Tibial nerve (tissue), 4 donors: ENCODE results near the gene CYP20A1.

Experiments
- CTCF ChIP-seq, 5 experiments: fragments of 200-600 bp in 3 of 5; fragments of 450-650 bp in 2 of 5; sonication (generic) in 3 of 5; IDR thresholded peaks; one replicate each; pipeline ENCODE4 v1.5.1; 2016 to 2019; ENCODE audit warnings: antibody characterized with exemption in 5 of 5, mild to moderate bottlenecking in 3 of 5, moderate library complexity in 2 of 5
- EP300 ChIP-seq, 2 donors: sonication (generic); formaldehyde crosslinking; IDR thresholded peaks; one replicate each; pipeline ENCODE4 v1.6.1; 2017; ENCODE audit warnings: antibody characterized with exemption in 2 of 2, mild to moderate bottlenecking in 1 of 2
- POLR2A ChIP-seq, 2 donors: fragments of 450-650 bp; IDR thresholded peaks; one replicate each; pipeline ENCODE4 v1.6.1; 2017; ENCODE audit warnings: antibody characterized with exemption in 2 of 2, mild to moderate bottlenecking in 2 of 2, moderate library complexity in 2 of 2

- TF ChIP-seq CTCF (IDR thresholded peaks at IDR 0.05), result no peak
- no peak for TF ChIP-seq POLR2A (IDR thresholded peaks at IDR 0.05)
- no peak for TF ChIP-seq EP300 (IDR thresholded peaks at IDR 0.05)
Observed at GRCh38 chr2:203238292-203238703, 520 bp upstream of the CYP20A1 start.
